NCI-H526 (cell line): Measurements from ENCODE around the gene B3GNT8.
"Not testable (repeated sequence)": the region's sequence is repeated elsewhere in the genome, so short reads cannot be mapped to it uniquely, and the experiment has no call there.

Experiments
- DNase-seq, 2 experiments: peaks; one replicate each; lab custom pipeline; 2025; lab: John Stamatoyannopoulos, UW

Gene B3GNT8, protein sequence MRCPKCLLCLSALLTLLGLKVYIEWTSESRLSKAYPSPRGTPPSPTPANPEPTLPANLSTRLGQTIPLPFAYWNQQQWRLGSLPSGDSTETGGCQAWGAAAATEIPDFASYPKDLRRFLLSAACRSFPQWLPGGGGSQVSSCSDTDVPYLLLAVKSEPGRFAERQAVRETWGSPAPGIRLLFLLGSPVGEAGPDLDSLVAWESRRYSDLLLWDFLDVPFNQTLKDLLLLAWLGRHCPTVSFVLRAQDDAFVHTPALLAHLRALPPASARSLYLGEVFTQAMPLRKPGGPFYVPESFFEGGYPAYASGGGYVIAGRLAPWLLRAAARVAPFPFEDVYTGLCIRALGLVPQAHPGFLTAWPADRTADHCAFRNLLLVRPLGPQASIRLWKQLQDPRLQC

DNA sequence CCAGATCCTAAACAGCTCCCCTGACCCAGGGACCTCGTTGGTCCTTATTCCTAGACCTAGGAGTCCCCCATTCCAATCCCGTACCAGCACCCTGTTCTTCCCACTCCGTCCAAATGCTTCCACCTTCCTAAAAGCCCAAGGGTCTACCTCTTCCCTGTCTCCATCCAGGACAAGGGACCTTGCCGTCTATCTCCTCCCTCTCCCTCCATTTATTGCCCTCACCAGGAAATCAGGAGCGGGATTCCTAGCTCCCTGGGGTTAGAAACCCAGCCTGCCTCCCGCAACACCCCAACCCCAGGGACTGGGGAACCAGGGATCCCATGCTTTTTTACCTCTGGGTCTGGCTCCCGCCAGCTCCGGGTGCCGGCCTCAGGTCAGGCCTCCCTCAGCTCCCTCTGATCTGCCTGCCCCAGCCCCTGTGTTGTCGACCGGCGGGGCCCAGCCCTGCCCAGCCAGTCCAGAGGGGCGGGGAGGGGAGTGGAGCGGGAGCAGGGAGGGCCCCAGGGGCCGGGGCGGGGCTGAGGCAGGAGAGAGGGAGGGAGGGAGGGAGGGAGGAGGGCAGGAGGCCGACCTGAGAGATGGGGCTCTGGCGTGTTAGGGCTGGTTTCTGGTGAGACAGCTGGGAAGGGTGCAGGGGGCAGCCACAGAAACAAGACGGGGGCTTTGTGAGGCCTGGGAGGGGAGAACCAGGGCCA is at the start of gene B3GNT8:
TSS of gene B3GNT8 (minus strand) at position 423 of the 695 bp plus-strand sequence. CDS start 596 bp downstream, outside the sequence.
- DNase-seq: peak; percentile 43 to 91

DNA sequence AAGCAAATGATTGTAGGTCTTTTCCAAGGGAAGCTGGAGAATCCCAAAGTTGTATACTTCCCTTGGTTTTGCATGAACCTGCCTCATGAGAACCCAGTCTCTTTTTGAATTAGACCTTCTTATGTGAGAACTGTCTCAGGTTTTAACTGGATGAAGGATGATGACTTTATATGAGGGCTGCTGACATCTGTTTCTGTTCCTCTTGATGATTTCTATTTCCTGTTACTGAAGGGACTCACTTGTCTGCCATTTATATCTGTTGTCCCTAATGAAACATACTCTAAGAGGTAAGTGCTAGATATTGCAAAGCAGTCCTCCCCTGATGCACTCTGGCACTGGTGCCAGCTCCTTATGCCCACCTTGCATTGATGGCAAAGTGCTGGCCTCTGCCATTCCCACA is 49.4 kb upstream of the B3GNT8 start:
- DNase-seq: peak; percentile 15 to 24

GRCh38 chr19:41463257-41464256 is 36.4 kb upstream of the B3GNT8 start:
- DNase-seq: not testable (repeated sequence)

GRCh38 chr19:41462497-41462896 is 35.3 kb upstream of the B3GNT8 start:
- no peak for DNase-seq

DNA sequence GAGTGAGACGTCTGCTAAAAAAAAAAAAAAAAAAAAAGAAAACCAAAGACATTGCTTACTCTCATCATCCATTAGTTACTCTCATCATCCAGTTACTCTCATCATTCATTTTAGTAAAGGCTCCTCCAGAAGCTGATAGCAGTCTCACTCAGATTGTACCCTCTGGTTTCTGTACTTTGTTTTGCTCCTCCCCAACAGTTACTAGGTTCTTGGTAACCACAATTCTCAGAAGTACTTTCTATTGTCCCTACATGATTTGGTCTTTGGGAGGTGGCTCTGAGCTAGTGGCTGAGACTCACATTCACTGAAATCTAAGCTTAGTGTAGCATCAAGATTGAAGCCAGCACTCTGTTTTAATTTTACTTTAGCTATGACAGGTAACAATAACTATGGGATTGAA is 30.1 kb upstream of the B3GNT8 start:
- no peak for DNase-seq

GRCh38 chr19:41456342-41456918 is 29.3 kb upstream of the B3GNT8 start:
- DNase-seq: no peak

DNA sequence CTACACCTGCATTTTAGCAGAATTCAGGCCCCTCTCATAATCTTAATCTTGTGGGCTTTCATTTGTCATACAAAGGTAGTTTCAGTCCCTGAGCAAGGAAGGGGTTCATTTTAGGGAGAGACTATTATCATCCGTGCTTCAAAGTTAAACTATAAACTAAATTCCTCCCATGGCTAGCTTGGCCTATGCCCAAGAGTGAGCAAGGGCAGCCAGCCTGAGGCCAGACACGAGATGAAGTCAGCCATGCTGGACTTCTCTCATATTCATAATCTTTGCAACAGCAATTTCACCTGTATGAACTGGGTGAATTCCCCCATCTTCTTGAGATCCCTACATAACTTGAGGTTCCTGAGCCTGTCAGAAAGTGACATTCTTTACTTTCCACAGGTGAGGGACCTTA is 28.8 kb upstream of the B3GNT8 start:
- DNase-seq: no peak

DNA sequence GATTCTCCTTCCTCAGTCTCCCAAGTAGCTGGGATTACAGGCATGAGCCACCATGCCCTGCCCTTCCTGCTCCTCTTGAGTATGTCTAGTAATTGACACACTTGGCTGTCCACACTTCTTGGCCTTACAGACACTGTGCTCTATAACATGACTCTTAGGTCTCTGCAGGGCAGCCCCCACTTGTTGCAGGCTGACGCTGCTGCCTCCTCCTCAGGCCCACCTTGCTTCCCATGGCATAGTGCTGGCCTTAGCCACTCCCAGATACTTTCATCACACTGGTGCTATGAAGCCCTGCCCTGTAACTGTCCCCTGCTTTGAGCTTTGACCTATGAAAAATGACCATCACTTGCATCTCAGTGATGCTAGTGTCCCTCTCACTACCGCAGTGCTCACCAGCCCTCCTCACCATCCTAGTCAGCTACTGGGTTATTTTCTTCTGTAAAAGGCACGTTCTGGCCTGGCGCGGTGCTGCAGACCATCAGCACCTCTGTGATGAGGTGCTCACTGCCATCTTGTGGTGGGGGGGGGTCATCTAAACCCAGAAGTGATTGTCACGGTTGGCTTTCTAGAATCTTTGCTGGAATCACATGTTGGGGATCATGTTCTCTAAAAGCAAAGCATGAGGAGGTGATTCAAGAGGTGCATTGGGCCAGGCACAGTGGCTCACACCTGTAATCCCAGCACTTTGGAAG is 25.6 kb upstream of the B3GNT8 start:
- DNase-seq: no peak

- DNase-seq: no peak
Measured at GRCh38 chr19:41449865-41450178, 22.6 kb upstream of the B3GNT8 start.

GRCh38 chr19:41449079-41449864 is 22.1 kb upstream of the B3GNT8 start:
- DNase-seq: peak; percentile 37 to 78

DNA sequence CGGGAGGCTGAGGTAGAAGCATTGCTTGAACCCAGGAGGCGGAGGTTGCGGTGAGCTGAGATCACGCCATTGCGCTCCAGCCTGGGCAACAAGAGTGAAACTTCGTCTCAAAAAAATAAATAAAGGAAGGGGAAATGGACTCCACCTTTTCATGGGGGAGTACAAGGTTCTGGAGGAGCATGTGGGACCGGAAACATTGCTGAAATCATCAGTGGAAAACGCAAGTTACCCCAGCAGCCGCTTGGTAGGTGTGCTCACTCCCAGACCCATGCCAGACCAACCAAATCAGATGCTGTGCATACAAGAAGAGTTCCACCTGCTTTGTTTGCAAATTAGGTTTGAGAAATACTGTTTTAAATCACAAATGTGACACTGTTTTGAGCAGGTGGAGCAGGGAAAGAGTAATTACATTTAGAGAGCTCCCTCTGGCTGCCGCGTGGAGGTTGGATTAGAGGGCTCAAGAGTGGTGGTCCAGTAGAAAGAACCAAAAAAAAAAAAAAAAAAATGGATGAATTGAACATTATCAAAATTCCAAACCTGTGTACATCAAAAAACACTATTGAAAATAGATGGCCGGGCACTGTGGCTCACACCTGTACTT is 20.7 kb upstream of the B3GNT8 start:
- peak; percentile 79 to 90 for DNase-seq

DNA sequence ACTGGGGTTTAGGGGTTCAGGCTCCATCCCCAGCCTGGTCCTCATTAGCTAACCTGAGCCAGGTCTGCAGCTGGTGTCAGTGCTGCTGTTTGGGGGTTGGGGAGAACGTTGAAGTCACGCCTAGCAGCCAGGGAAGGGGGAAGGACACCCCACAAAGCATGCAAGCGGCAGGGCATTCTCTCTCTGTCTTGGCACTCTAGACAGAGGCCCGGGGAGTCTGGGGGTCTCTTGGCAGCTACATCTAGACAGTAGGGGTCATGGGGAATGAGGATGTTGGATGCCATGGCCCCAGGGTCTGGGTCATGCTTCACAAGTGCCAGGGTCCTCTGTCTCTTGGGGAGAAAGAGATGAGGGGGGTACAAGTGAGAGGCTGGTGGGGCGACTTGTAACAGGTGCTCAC is 18.4 kb upstream of the B3GNT8 start:
- DNase-seq: no peak

GRCh38 chr19:41443813-41444455 is 16.8 kb upstream of the B3GNT8 start:
- DNase-seq: peak; percentile 95 to 97

- DNase-seq: no peak
Measured at GRCh38 chr19:41442473-41443355, 15.5 kb upstream of the B3GNT8 start, which contains the start of gene ERICH4. ERICH4 (plus strand) TSS chr19:41443156; CDS start chr19:41443170, 14 bp downstream.

GRCh38 chr19:41441321-41441945 is 14.3 kb upstream of the B3GNT8 start:
- DNase-seq: no peak

GRCh38 chr19:41439441-41440222 is 12.5 kb upstream of the B3GNT8 start, which contains the start of gene DMAC2:
DMAC2 (minus strand) TSS chr19:41439912; CDS start chr19:41439899, 13 bp downstream.
- DNase-seq: peak; percentile 99 to 100
